GM13977 (cell line): ENCODE data around the gene KCNQ5.
"Not testable (repeated sequence)": the region's sequence is repeated elsewhere in the genome, so short reads cannot be mapped to it uniquely, and the experiment has no call there.

Experiments used
- DNase-seq: peaks from one replicate; pipeline ENCODE4 v3.0.0; 2012; ENCODE audit warnings: low spot score
- in situ Hi-C: fragments of 300-500 bp; cut with MboI; formaldehyde crosslinking; loops from one replicate; pipeline ENCODE4 v1.12.0; 2022; ENCODE audit warnings: low sequenced_read_pairs, low pct_unique_long_range_greater_than_20kb, mixed read lengths, inconsistent platforms; ENCODE audit not compliant: unreplicated experiment
- TF ChIP-seq, protein P1 (sequence below): IDR thresholded peaks from 2 replicates; pipeline ENCODE4 v1.5.1; 2012; ENCODE audit warnings: mild to moderate bottlenecking, control low read depth; ENCODE audit not compliant: insufficient read depth; ENCODE audit errors: extremely low read depth, missing control alignments

Gene KCNQ5

DNA sequence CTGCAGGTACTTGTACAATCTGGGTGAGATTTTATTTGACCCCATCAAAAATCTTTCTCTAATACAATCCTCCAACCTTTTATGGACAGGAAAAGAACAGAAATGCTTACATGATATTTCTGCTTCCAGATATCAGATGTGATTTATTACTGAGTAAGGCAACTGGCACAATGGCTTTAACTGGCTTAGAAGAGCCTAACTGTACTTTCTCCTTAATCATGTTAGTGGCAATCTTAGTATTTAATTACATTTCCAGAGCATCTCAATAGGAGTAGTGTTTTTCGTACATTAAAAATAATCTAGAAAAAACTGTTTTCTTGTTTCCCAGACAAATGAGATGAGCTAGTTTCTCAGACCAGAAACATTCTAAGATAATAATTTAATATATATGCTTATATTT is 251.6 kb downstream of the KCNQ5 start:
- DNase-seq = no peak
- TF ChIP-seq, protein P1, sequence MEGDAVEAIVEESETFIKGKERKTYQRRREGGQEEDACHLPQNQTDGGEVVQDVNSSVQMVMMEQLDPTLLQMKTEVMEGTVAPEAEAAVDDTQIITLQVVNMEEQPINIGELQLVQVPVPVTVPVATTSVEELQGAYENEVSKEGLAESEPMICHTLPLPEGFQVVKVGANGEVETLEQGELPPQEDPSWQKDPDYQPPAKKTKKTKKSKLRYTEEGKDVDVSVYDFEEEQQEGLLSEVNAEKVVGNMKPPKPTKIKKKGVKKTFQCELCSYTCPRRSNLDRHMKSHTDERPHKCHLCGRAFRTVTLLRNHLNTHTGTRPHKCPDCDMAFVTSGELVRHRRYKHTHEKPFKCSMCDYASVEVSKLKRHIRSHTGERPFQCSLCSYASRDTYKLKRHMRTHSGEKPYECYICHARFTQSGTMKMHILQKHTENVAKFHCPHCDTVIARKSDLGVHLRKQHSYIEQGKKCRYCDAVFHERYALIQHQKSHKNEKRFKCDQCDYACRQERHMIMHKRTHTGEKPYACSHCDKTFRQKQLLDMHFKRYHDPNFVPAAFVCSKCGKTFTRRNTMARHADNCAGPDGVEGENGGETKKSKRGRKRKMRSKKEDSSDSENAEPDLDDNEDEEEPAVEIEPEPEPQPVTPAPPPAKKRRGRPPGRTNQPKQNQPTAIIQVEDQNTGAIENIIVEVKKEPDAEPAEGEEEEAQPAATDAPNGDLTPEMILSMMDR = no peak
- in situ Hi-C loops = no loop called here

DNA sequence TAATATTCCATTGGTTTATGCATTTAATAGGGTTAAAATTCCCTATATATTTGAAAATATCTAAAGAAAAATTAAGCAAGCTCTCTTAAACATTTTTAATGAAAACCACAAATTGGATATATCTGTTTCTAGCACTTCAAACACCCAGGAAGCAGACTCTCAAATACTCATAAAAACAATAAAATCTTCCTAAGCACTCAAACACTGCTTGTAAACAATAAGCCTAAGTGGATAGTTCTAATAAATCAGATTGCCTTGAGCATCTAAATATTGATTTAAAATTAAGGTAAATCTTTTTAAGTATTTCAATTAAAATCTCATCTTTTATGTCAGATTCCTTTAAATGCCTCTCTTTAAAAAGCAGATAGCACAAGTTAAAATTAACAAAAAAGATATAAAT is 254.4 kb downstream of the KCNQ5 start:
- TF ChIP-seq, protein P1 = no peak
- DNase-seq = no peak
- in situ Hi-C loops = no loop called here

DNA sequence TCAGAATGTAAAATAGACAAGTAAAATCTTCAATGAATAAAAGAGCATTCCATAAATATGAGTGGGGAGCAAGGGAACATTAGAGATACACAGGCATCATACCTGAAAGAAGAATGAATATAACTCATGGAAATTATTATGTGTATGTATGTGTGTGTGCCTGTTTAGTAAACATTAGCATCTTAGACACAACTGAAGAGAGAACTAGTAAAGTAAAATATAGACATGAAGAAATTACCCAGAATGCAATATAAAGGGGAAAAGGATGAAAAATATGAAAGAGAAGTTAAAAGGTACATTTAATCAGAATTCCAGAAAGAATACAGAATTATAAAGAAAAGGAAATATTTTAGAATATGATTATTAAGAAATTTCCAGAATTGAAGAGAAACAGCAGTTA is 264.3 kb downstream of the KCNQ5 start:
- in situ Hi-C loops = no loop called here
- TF ChIP-seq, protein P1 = no peak
- no peak for DNase-seq

DNA sequence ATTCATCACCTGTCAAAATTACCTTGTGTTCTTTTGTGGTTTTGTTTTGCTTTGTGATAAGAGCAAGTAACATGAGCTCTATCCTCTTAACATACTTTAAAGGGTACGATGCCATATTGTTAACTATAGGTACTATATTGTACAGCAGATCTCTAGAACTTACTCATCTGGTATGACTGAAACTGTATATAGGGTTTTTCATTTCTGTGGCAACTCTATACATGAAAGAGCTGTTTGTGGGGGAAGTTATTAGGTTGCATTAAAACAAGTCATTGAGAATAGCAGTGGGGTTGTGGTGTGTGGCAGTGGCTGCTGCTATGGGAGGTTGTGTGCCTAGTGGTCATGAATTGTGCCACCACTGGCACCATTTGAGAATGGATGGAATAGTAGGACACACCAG is 268.4 kb downstream of the KCNQ5 start:
- TF ChIP-seq, protein P1 = no peak
- no peak for DNase-seq
- in situ Hi-C loops = no loop called here

DNA sequence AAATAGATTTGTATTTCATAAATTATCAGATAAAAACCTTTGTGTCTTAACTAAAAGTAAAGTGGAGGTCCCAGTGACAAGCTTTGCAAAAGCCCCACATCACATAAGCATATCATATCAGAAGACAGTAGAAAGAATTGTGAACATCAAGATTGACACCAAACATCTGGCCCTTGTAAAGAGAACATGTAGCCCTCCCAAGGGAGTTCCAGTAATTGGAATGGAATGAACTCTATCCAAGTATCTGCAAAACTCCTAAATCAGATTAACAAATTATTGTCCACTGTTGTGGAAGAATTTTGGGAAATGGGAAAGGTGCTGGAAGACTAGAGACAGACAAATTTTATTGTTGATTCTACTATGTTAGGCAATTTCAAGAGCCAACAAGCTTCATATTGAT is 268.8 kb downstream of the KCNQ5 start:
- TF ChIP-seq, protein P1 = no peak
- in situ Hi-C loops = no loop called here
- no peak for DNase-seq

DNA sequence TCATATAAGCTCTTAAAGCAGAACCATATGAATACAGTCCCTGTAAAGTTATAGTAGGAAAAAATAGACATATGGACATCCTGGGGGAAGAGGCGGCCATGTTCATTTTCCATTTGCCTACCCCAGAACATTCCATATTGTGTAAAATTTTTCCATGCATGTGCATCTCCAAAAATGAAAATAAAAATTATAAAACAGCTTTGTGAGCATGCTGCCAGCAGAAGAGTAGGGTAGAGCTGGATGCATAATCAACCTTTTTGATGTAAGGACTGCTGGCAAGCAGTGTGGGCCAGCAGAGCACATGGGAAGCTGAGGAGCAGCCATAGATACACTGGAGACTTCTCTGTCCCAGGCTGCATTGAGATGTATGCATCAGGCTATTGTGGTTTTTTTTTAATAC is 271.0 kb downstream of the KCNQ5 start:
- in situ Hi-C loops = no loop called here
- no peak for DNase-seq
- TF ChIP-seq, protein P1 = no peak

DNA sequence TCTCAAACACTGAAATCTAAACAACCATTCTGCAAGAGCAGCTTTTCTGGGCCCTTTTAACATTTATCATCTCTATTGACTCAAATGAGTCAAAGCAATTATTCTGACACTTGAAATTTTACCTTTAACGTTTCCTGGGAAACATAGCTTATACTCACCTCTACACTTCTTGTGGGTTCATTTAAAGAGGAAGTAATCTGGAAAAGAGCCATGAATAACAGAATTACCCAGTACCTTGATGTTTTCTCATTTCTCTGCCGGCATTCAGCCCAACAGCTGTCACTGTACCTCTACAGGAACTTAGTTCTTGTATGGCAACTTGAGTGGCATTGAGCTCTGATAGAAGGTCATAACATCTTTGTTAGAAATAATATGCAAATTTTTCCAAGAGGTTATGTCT is 272.2 kb downstream of the KCNQ5 start:
- TF ChIP-seq, protein P1 = no peak
- in situ Hi-C loops = no loop called here
- DNase-seq = no peak

DNA sequence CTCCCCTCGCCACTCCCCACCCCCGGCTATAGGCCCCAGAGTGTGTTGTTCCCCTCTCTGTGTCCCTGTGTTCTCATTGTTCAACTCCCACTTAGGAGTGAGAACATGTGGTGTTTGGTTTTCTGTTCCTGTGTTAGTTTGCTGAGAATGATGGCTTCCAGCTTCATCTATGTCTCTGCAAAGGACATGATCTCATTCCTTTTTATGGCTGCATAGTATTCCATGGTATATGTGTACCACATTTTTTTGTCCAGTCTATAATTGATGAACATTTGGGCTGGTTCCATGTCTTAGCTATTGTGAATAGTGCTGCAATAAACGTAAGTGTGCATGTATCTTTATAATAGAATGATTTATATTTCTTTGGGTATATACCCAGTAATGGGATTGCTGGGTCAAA is 276.4 kb downstream of the KCNQ5 start:
- DNase-seq, in situ Hi-C loops: not testable (repeated sequence)
